ENCODE data around the gene CDK5RAP2.

The CDK5RAP2 gene

DNA sequence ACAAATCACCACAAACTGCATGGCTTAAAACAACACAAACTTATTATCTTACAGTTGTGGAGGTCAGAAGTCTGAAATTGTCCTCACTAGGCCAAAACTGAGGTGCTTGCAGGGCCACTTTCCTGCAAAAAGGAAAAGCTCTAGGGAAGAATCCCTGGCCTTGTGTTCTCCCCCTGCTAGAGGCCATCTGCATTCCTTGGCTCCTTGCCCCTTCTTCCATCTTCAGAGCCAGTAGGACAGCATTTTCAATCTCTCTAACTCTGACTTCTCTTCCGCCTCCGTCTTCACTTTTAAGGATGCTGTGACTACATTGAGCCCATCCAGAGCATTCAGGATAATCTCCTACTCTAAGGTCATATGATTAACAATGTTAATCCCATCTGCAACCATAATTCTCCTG lies 236.6 kb downstream of the CDK5RAP2 start:
- no peak overlapping the region for H3K27ac ChIP-seq (ENCODE audit: low read depth, low read length)
- H3K27me3 ChIP-seq (ENCODE audit: insufficient read depth, low read length) = peaks cover 4% of the 10 kb centered on the region; the same call in 1 of the 2 replicates
- no peaks in the 10 kb centered on the region for H3K79me2 ChIP-seq (ENCODE audit: control insufficient read depth, insufficient read depth, low read length, unreplicated experiment)
- H3K36me3 ChIP-seq (ENCODE audit: insufficient read depth, low read length) = no peaks in the 10 kb centered on the region
- H3K4me1 ChIP-seq (ENCODE audit: control insufficient read depth, insufficient read depth, low read length, unreplicated experiment) = peaks cover 4% of the 10 kb centered on the region
- no peak overlapping the region for H2AFZ ChIP-seq (ENCODE audit: low read length, unreplicated experiment)
- no peak overlapping the region for H3K4me3 ChIP-seq (ENCODE audit: low read depth, low read length)
